ENCODE results near the gene TRIM33.
"Not testable (repeated sequence)": the region's sequence is repeated elsewhere in the genome, so short reads cannot be mapped to it uniquely, and the experiment has no call there.

The TRIM33 gene

DNA sequence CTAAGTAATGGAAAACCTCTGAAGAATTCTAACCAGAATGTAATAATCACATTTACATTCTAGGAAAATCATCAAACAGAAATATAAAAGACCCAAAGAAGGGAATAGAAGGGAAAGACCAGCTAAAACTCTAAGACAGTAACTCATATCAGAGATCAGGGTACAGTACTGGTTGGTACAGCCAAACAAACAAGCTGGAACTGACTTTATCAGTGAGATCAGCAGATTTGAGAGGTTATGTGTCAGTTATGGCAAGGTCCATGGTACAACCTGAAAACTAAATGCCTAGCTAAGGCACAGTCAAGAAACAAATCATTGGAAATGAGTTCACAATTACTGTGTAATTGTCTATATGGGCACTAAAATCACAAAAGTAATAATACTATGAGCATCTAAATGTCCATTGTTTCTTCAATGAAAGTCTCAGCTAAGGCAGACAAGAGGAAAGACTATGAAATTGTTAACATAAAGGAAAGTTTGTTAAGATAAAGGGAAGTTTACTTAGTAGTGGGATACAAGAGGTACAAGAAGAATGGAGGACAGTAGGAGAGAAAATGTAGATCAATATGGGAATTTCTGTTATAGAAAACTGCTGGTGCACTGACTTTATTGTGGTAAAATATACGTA is 75.8 kb downstream of the TRIM33 start:
- Histone ChIP-seq H3K36me3 (ENCODE audit: control insufficient read depth, insufficient read depth, low read length) (no peaks in the 10 kb centered on the region), H3K27me3 (ENCODE audit: control insufficient read depth, insufficient read depth, low read length, poor library complexity, severe bottlenecking) (no peaks in the 10 kb centered on the region), H3K9me3 (ENCODE audit: control insufficient read depth, low read length) (no peaks in the 10 kb centered on the region), H3K4me3 (ENCODE audit: insufficient read depth, low read depth, low read length) (no peak overlapping the region), H3K4me1 (ENCODE audit: control insufficient read depth, insufficient read depth, low read length) (no peaks in the 10 kb centered on the region), H3K27ac (ENCODE audit: insufficient read depth, low read depth, low read length, poor library complexity, severe bottlenecking) (no peak overlapping the region)
- 88 to 96% methylated on average over 1 of the region's 1 CpG for WGBS, 2 experiments

DNA sequence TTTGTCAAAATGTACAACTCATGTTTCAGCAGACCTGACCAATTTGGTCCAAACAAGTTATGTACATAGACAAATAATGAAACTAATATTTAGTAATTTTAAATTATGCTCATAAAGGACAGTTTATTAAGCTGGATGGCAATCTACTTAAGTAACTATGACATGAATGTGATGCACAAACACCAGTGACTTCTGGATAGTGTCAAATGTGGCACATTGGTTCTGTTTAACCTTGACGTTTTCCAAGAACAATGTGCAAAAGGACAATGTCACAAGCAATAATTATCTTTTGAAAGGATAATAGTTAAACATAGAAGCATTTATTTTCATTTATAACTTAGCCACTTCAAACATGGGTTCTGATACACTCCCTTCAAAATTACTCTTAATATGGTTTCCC is 80.0 kb downstream of the TRIM33 start:
- no peak overlapping the region for H3K4me3 ChIP-seq (ENCODE audit: insufficient read depth, low read depth, low read length)
- H3K27ac ChIP-seq (ENCODE audit: insufficient read depth, low read depth, low read length, poor library complexity, severe bottlenecking) = no peak overlapping the region
- H3K36me3 ChIP-seq (ENCODE audit: control insufficient read depth, insufficient read depth, low read length) = peaks cover 6% of the 10 kb centered on the region
- H3K4me1 ChIP-seq (ENCODE audit: control insufficient read depth, insufficient read depth, low read length) = no peaks in the 10 kb centered on the region
- no peaks in the 10 kb centered on the region for H3K9me3 ChIP-seq (ENCODE audit: control insufficient read depth, low read length)
- 73% methylated on average over 1 of the region's 1 CpG; no CpG with 5 or more reads in 1 of the 2 experiments for WGBS, 2 experiments
- no peaks in the 10 kb centered on the region for H3K27me3 ChIP-seq (ENCODE audit: control insufficient read depth, insufficient read depth, low read length, poor library complexity, severe bottlenecking)

DNA sequence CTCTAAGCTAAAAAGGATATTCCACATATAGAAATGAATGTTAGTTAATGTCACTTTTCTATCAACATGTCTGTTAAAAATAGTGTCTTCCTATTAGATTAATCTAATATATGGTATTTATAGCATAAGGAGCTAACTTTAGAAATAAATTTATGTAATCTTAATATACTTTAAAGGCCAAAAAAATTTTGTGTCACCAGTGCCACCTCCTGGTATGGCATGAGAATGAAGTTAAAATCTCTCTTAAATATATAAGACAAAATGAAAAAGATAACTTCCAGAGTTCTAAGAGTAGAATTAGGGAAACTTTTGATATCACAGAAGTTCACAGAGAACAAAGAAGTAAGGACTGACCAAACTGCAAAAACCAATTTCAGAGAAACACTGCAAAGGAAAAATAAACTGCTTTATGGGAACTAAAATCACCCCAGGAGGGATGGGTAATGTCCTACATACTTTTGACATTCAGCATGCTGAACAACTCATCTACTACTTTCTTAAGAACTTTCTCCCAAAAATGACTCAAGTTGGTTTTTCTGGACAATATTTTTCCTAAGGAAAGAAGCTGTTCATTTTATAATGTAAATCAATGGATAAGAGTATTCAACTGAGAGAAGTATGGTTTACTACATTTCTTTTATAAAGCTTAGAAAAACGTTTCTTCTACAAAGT is 82.8 kb downstream of the TRIM33 start:
- no peaks in the 10 kb centered on the region for H3K4me1 ChIP-seq (ENCODE audit: control insufficient read depth, insufficient read depth, low read length)
- no peaks in the 10 kb centered on the region for H3K27me3 ChIP-seq (ENCODE audit: control insufficient read depth, insufficient read depth, low read length, poor library complexity, severe bottlenecking)
- H3K9me3 ChIP-seq (ENCODE audit: control insufficient read depth, low read length) = no peaks in the 10 kb centered on the region
- no peak overlapping the region for H3K27ac ChIP-seq (ENCODE audit: insufficient read depth, low read depth, low read length, poor library complexity, severe bottlenecking)
- H3K4me3 ChIP-seq (ENCODE audit: insufficient read depth, low read depth, low read length) = no peak overlapping the region
- H3K36me3 ChIP-seq (ENCODE audit: control insufficient read depth, insufficient read depth, low read length) = peaks cover 22% of the 10 kb centered on the region
- WGBS, 2 experiments = no CpG with 5 or more reads among the region's 1 CpG

DNA sequence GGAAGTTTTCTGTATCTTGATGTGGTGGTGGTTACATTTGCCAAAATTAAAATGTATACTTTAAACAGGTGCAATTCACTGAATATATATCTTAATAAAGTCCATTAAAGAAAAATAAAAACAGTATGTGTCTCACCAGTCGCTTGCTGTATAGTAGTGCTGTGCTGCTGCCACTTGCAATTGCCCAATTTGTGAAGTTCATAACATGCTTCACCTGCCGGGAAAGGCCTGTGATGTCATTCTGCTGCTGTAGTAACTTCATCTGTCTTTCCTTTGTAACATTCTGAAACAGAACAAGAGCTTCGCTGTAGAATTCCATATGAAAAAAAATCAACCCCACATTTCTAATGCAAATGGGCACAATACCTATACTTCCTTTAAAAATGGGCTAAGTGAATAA is 83.4 kb downstream of the TRIM33 start:
- H3K36me3 ChIP-seq (ENCODE audit: control insufficient read depth, insufficient read depth, low read length) = peaks cover 22% of the 10 kb centered on the region
- H3K9me3 ChIP-seq (ENCODE audit: control insufficient read depth, low read length) = no peaks in the 10 kb centered on the region
- no peak overlapping the region for H3K4me3 ChIP-seq (ENCODE audit: insufficient read depth, low read depth, low read length)
- H3K4me1 ChIP-seq (ENCODE audit: control insufficient read depth, insufficient read depth, low read length) = no peaks in the 10 kb centered on the region
- no peak overlapping the region for H3K27ac ChIP-seq (ENCODE audit: insufficient read depth, low read depth, low read length, poor library complexity, severe bottlenecking)
- WGBS, 2 experiments = 92 to 93% methylated on average over 3 of the region's 3 CpGs
- H3K27me3 ChIP-seq (ENCODE audit: control insufficient read depth, insufficient read depth, low read length, poor library complexity, severe bottlenecking) = no peaks in the 10 kb centered on the region

DNA sequence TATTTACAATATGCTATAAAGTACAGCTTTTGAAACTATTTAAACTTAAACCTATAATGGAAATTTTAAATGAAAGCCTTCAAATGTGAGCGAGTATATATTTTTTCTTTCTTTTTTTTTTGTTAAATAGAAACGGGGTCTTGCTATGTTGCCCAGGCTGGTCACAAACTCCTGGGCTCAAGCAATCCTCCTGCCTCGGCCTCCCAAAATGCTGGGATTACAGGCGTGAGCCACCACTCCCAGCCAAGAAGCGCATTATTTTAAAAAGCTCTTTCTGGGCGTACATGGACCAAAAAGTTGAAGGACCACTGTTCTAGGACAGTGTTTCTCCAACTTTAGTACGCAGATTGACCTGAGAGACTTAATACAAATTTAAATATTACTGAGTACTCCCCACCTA is 87.5 kb downstream of the TRIM33 start:
- Histone ChIP-seq H3K36me3 (ENCODE audit: control insufficient read depth, insufficient read depth, low read length) (peaks cover 54% of the 10 kb centered on the region), H3K4me3 (ENCODE audit: insufficient read depth, low read depth, low read length) (no peak overlapping the region), H3K9me3 (ENCODE audit: control insufficient read depth, low read length) (no peaks in the 10 kb centered on the region), H3K4me1 (ENCODE audit: control insufficient read depth, insufficient read depth, low read length) (no peaks in the 10 kb centered on the region), H3K27me3 (ENCODE audit: control insufficient read depth, insufficient read depth, low read length, poor library complexity, severe bottlenecking) (no peaks in the 10 kb centered on the region), H3K27ac (ENCODE audit: insufficient read depth, low read depth, low read length, poor library complexity, severe bottlenecking) (no peak overlapping the region)
- 92 to 98% methylated on average over 7 of the region's 7 CpGs for WGBS, 2 experiments

DNA sequence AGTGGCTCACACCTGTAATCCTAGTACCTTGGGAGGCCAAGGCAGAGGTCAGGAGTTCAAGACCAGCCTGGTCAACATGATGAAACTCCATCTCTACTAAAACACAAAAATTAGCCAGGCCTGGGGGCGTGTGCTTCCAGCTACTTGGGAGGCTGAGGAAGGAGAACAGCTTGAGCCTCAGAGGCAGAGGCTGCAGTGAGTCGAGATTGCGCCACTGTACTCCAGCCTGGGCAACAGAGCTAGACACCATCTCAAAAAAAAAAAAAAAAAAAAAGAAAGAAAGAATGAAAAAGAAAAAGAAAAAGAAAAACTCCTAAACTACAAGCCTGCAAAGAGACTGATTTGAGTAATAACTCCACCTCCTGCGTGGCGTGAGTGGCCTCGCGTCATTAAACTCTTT is 92.1 kb downstream of the TRIM33 start:
- H3K4me1 ChIP-seq (ENCODE audit: control insufficient read depth, insufficient read depth, low read length); H3K9me3 ChIP-seq (ENCODE audit: control insufficient read depth, low read length); H3K27me3 ChIP-seq (ENCODE audit: control insufficient read depth, insufficient read depth, low read length, poor library complexity, severe bottlenecking); H3K4me3 ChIP-seq (ENCODE audit: insufficient read depth, low read depth, low read length); H3K27ac ChIP-seq (ENCODE audit: insufficient read depth, low read depth, low read length, poor library complexity, severe bottlenecking): not testable (repeated sequence)
- peaks cover 36% of the 10 kb centered on the region for H3K36me3 ChIP-seq (ENCODE audit: control insufficient read depth, insufficient read depth, low read length)
- 93 to 96% methylated on average over 5 of the region's 7 CpGs for WGBS, 2 experiments

DNA sequence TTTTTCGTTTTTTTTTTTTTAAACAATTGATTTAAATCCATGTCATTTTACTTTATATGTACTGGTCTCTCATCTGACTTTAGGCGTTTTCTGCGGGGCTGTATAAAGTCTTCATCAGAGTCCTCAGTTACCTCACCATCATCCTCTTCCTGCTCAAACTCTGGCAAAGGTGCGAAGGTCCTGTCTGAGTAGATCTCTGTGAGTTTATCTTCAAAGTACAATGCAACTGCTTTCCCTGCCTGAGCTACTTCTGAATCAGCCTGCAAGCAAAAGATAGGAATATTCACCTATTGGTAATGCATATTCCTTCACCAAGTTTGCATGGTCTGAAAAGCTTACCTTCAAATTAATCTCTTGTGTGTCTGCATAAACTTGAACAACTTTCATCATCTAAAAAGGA is 113.4 kb downstream of the TRIM33 start:
- no peaks in the 10 kb centered on the region for H3K9me3 ChIP-seq (ENCODE audit: control insufficient read depth, low read length)
- no peaks in the 10 kb centered on the region for H3K27me3 ChIP-seq (ENCODE audit: control insufficient read depth, insufficient read depth, low read length, poor library complexity, severe bottlenecking)
- no peak overlapping the region for H3K27ac ChIP-seq (ENCODE audit: insufficient read depth, low read depth, low read length, poor library complexity, severe bottlenecking)
- 97 to 99% methylated on average over 3 of the region's 4 CpGs for WGBS, 2 experiments
- H3K4me1 ChIP-seq (ENCODE audit: control insufficient read depth, insufficient read depth, low read length) = no peaks in the 10 kb centered on the region
- peaks cover 13% of the 10 kb centered on the region for H3K36me3 ChIP-seq (ENCODE audit: control insufficient read depth, insufficient read depth, low read length)
- H3K4me3 ChIP-seq (ENCODE audit: insufficient read depth, low read depth, low read length) = no peak overlapping the region

DNA sequence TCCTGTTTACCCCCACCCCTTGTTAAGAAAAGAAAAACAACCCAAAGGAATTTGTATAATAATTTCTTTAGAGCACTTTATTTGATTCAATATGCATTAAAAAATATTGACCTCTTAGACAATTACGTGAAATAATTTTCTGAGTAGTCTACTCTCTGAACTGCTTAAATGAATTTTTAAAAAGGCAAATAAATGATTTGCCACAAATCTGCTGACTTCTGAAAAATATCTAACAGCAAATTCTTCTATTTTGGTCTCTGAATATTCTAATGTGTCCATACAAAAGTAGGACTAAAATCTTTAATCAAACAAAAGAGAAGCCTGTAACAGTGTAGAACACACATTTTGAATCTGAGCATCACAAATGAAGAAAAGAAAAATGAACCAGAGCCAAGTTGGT is 115.1 kb downstream of the TRIM33 start:
- Histone ChIP-seq H3K36me3 (ENCODE audit: control insufficient read depth, insufficient read depth, low read length) (peaks cover 10% of the 10 kb centered on the region), H3K27me3 (ENCODE audit: control insufficient read depth, insufficient read depth, low read length, poor library complexity, severe bottlenecking) (no peaks in the 10 kb centered on the region), H3K4me3 (ENCODE audit: insufficient read depth, low read depth, low read length) (no peak overlapping the region), H3K9me3 (ENCODE audit: control insufficient read depth, low read length) (no peaks in the 10 kb centered on the region), H3K27ac (ENCODE audit: insufficient read depth, low read depth, low read length, poor library complexity, severe bottlenecking) (no peak overlapping the region), H3K4me1 (ENCODE audit: control insufficient read depth, insufficient read depth, low read length) (no peaks in the 10 kb centered on the region)
- 100% methylated on average over 1 of the region's 1 CpG; no CpG with 5 or more reads in 1 of the 2 experiments for WGBS, 2 experiments

DNA sequence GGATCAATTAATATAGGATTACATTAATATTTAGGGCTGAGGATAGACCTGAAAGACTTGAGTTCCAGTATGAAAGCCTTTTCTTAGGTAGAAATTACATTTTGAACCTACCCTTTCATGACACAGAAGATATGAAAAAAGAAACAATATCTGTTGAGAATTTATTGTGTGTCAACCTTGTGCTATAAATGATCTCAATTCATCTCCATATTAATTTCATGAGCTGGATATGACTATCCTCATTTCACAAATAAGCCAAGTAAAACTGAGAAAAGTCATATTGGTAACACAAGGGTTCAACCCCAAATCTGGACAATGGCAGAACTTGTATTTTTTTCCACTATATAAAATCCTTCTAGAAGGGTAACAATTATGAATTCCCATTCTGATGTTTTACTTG is 120.0 kb downstream of the TRIM33 start:
- Histone ChIP-seq H3K36me3 (ENCODE audit: control insufficient read depth, insufficient read depth, low read length) (no peaks in the 10 kb centered on the region), H3K27ac (ENCODE audit: insufficient read depth, low read depth, low read length, poor library complexity, severe bottlenecking) (no peak overlapping the region), H3K4me1 (ENCODE audit: control insufficient read depth, insufficient read depth, low read length) (no peaks in the 10 kb centered on the region), H3K27me3 (ENCODE audit: control insufficient read depth, insufficient read depth, low read length, poor library complexity, severe bottlenecking) (no peaks in the 10 kb centered on the region), H3K4me3 (ENCODE audit: insufficient read depth, low read depth, low read length) (no peak overlapping the region), H3K9me3 (ENCODE audit: control insufficient read depth, low read length) (no peaks in the 10 kb centered on the region)

DNA sequence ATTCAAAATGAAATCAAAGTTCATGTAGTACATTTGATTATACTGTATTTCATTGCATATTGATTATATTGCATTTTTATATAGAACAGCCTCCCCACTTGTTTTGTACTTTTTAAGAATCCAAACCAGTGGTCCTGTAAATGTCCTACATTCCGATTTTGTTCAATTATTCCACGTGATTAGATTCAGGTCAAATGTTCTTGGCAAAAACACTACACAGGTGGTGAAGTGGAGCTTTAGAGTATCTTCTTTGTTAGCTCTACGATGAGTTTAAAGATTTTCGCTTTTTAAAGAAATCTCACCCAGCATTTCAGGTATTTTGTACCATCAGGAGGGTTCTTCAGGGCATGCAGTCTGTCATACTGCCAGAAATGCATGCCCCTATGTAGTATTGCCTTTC is 120.6 kb downstream of the TRIM33 start:
- Histone ChIP-seq H3K27ac (ENCODE audit: insufficient read depth, low read depth, low read length, poor library complexity, severe bottlenecking) (no peak overlapping the region), H3K36me3 (ENCODE audit: control insufficient read depth, insufficient read depth, low read length) (no peaks in the 10 kb centered on the region), H3K4me3 (ENCODE audit: insufficient read depth, low read depth, low read length) (no peak overlapping the region), H3K4me1 (ENCODE audit: control insufficient read depth, insufficient read depth, low read length) (no peaks in the 10 kb centered on the region), H3K27me3 (ENCODE audit: control insufficient read depth, insufficient read depth, low read length, poor library complexity, severe bottlenecking) (no peaks in the 10 kb centered on the region), H3K9me3 (ENCODE audit: control insufficient read depth, low read length) (no peaks in the 10 kb centered on the region)
- 97 to 99% methylated on average over 4 of the region's 4 CpGs for WGBS, 2 experiments

Data from ectodermal cell (in vitro differentiated cells).